HCT116 (cell line): ENCODE results near the gene RANBP17. TPM values are rescaled to one million over a fixed set of nuclear protein-coding genes. Genes with fewer than 3 reads are reported as not detected.

Source experiments
- ATAC-seq: fragments of 200-7000 bp; cut with Tn5 transposase; 2 replicates; pipeline ENCODE4 v1.9.1; 2020; ENCODE audit warnings: mild to moderate bottlenecking, moderate library complexity
- BruUV-seq: library from RNA; stranded (reverse); fragments of 400-500 nt; replicated peaks from 2 replicates; lab custom pipeline; 2021; lab: Mats Ljungman, UMichigan
- CTCF ChIA-PET: fragments of 300-600 bp; sonication (Branson Sonifier 250); formaldehyde crosslinking; loops from one replicate; lab custom pipeline; 2021; ENCODE audit warnings: antibody characterized with exemption; lab: Charles Lee
- POLR2A ChIA-PET: fragments of 300-600, 350-600 bp; sonication (Branson Sonifier 250); formaldehyde crosslinking; loops from one replicate; lab custom pipeline; 2021; ENCODE audit warnings: antibody characterized with exemption; lab: Charles Lee
- RAD21 ChIA-PET, 2 experiments: fragments of 300-600 bp; sonication (Branson Sonifier 250); formaldehyde crosslinking; loops; one replicate each; lab custom pipeline; 2023; ENCODE audit warnings: low total read pairs in 2 of 2; ENCODE audit not compliant: uncharacterized antibody in 2 of 2, unreplicated experiment in 2 of 2, low non-redundant PET in 1 of 2; lab: Charles Lee
- DNase-seq: peaks from one replicate; pipeline ENCODE4 v3.0.0-alpha.2; 2010; ENCODE audit warnings: low read depth, low spot score
- H2AFZ ChIP-seq: fragments of 200-600 bp; shearing (Covaris generic), sonication (generic); 2 replicates; pipeline ENCODE4 v1.6.1; 2017; ENCODE audit warnings: low read depth, mixed run types, mixed read lengths, antibody characterized with exemption, low read length; ENCODE audit not compliant: poor library complexity, severe bottlenecking
- H3K27ac ChIP-seq: 2 replicates; pipeline ENCODE4 v1.5.1; 2012; ENCODE audit warnings: low read depth, low read length
- H3K27me3 ChIP-seq: fragments of 200-600 bp; sonication (generic); 2 replicates; pipeline ENCODE4 v1.6.1; 2016; ENCODE audit warnings: mixed run types, low read length, mixed read lengths; ENCODE audit not compliant: insufficient read depth
- H3K36me3 ChIP-seq, 2 experiments: fragments of 200-500 bp in 1 of 2; fragments of 200-600 bp in 1 of 2; sonication (Bioruptor generic) in 1 of 2; sonication (generic) in 1 of 2; 2 replicates each; pipeline versions ENCODE4 v1.5.1 to v1.6.1; 2014 to 2016; ENCODE audit warnings: low read length in 2 of 2, inconsistent platforms in 1 of 2, mixed read lengths in 1 of 2, mixed run types in 1 of 2; ENCODE audit not compliant: insufficient read depth in 2 of 2, control insufficient read depth in 1 of 2
- H3K4me1 ChIP-seq, 2 experiments: fragments of 200-600 bp in 1 of 2; sonication (generic) in 1 of 2; 2 replicates each; pipeline versions ENCODE4 v1.5.1 to v1.6.1; 2012 to 2017; ENCODE audit warnings: low read length in 2 of 2, inconsistent platforms in 1 of 2, mild to moderate bottlenecking in 1 of 2, mixed read lengths in 1 of 2, mixed run types in 1 of 2, moderate library complexity in 1 of 2; ENCODE audit not compliant: insufficient read depth in 2 of 2, control insufficient read depth in 1 of 2
- H3K4me2 ChIP-seq: fragments of 200-600 bp; sonication (generic); 2 replicates; pipeline ENCODE4 v1.6.1; 2017; ENCODE audit warnings: mixed run types, low read length, mixed read lengths
- H3K4me3 ChIP-seq, 2 experiments: fragments of 200-600 bp in 1 of 2; sonication (generic) in 1 of 2; replicated peaks in 1 of 2; 2 replicates each; pipeline ENCODE4 v1.5.1; 2011 to 2016; ENCODE audit warnings: low read length in 2 of 2, control low read depth in 1 of 2, low read depth in 1 of 2, mild to moderate bottlenecking in 1 of 2, mixed read lengths in 1 of 2, mixed run types in 1 of 2
- H3K79me2 ChIP-seq: fragments of 200-600 bp; sonication (generic); 2 replicates; pipeline ENCODE4 v1.6.1; 2017; ENCODE audit warnings: mild to moderate bottlenecking, mixed run types, low read length, moderate library complexity, mixed read lengths; ENCODE audit not compliant: insufficient read depth
- H3K9ac ChIP-seq: fragments of 200-600 bp; sonication (generic); 2 replicates; pipeline ENCODE4 v1.6.1; 2016; ENCODE audit warnings: low read length, mixed read lengths
- H3K9me2 ChIP-seq: fragments of 200-600 bp; sonication (generic), shearing (Covaris generic); 2 replicates; pipeline ENCODE4 v1.6.1; 2017; ENCODE audit warnings: mixed run types, mild to moderate bottlenecking, moderate library complexity; ENCODE audit not compliant: insufficient read depth
- H3K9me3 ChIP-seq, 2 experiments: fragments of 200-500 bp in 1 of 2; fragments of 200-600 bp in 1 of 2; sonication (Bioruptor generic) in 1 of 2; sonication (generic) in 1 of 2; 2 replicates each; pipeline ENCODE4 v1.6.1; 2014 to 2017; ENCODE audit warnings: low read length in 2 of 2, mixed read lengths in 2 of 2, inconsistent platforms in 1 of 2, low read depth in 1 of 2, mild to moderate bottlenecking in 1 of 2, mixed run types in 1 of 2, moderate library complexity in 1 of 2; ENCODE audit not compliant: control insufficient read depth in 1 of 2, insufficient read depth in 1 of 2
- H4K20me1 ChIP-seq: fragments of 200-600 bp; sonication (generic), shearing (Covaris generic); 2 replicates; pipeline ENCODE4 v1.6.1; 2017; ENCODE audit warnings: mixed run types, mild to moderate bottlenecking, moderate library complexity; ENCODE audit not compliant: insufficient read depth
- CBX3 ChIP-seq: IDR thresholded peaks from 2 replicates; pipeline ENCODE4 v1.6.1; 2012; ENCODE audit warnings: low read depth
- CEBPB ChIP-seq: IDR thresholded peaks from 2 replicates; pipeline ENCODE4 v1.6.1; 2012; ENCODE audit warnings: low read depth
- CTCF ChIP-seq, 3 experiments: fragments of 200-600 bp in 1 of 3; sonication (generic) in 1 of 3; IDR thresholded peaks in 2 of 3; conservative IDR thresholded peaks in 1 of 3; 2 replicates each; pipeline ENCODE4 v1.5.1; 2012 to 2017; ENCODE audit warnings: low read depth in 2 of 3, low read length in 2 of 3, antibody characterized with exemption in 1 of 3, borderline replicate concordance in 1 of 3, control low read depth in 1 of 3, mild to moderate bottlenecking in 1 of 3, mixed read lengths in 1 of 3, mixed run types in 1 of 3, moderate library complexity in 1 of 3; ENCODE audit not compliant: insufficient read depth in 1 of 3
- EGR1 ChIP-seq: IDR thresholded peaks from 2 replicates; pipeline ENCODE4 v1.6.1; 2012; ENCODE audit warnings: low read depth
- ELF1 ChIP-seq: IDR thresholded peaks from 2 replicates; pipeline ENCODE4 v1.6.1; 2012; ENCODE audit warnings: low read depth, borderline replicate concordance
- EZH2 ChIP-seq: fragments of 200-600 bp; sonication (generic); IDR thresholded peaks from 2 replicates; pipeline ENCODE4 v1.6.1; 2017; ENCODE audit warnings: antibody characterized with exemption, mixed run types
- MAX ChIP-seq: IDR thresholded peaks from 2 replicates; pipeline ENCODE4 v1.6.1; 2012
- POLR2A ChIP-seq: IDR thresholded peaks from 2 replicates; pipeline ENCODE4 v1.7.0; 2011; ENCODE audit warnings: borderline replicate concordance; ENCODE audit not compliant: insufficient read depth, insufficient read length; ENCODE audit errors: extremely low read depth
- POLR2AphosphoS5 ChIP-seq: IDR thresholded peaks from 2 replicates; pipeline ENCODE4 v1.6.1; 2011; ENCODE audit warnings: mild to moderate bottlenecking, low read depth, low read length, moderate library complexity
- REST ChIP-seq: IDR thresholded peaks from 2 replicates; pipeline ENCODE4 v1.6.1; 2012; ENCODE audit warnings: low read depth
- SIN3A ChIP-seq: IDR thresholded peaks from 2 replicates; pipeline ENCODE4 v1.6.1; 2012; ENCODE audit warnings: low read depth
- SP1 ChIP-seq: IDR thresholded peaks from 2 replicates; pipeline ENCODE4 v1.6.1; 2012; ENCODE audit warnings: low read depth
- SRF ChIP-seq: IDR thresholded peaks from 2 replicates; pipeline ENCODE4 v1.6.1; 2012; ENCODE audit warnings: low read depth
- TCF7L2 ChIP-seq: IDR thresholded peaks from 2 replicates; pipeline ENCODE4 v1.7.0; 2011; ENCODE audit warnings: borderline replicate concordance, inconsistent platforms; ENCODE audit not compliant: insufficient read depth, insufficient read length; ENCODE audit errors: extremely low read depth
- ZNF274 ChIP-seq: fragments of 200-500 bp; sonication (Bioruptor generic); IDR thresholded peaks from 2 replicates; pipeline ENCODE4 v1.6.1; 2014; ENCODE audit warnings: mild to moderate bottlenecking, low read depth, low read length, inconsistent platforms
- intact Hi-C: fragments of 100-400 bp; cut with micrococcal nuclease; formaldehyde crosslinking; loops from 2 replicates; pipeline ENCODE4 v1.10.0; 2022
- total RNA-seq: library from RNA; stranded (reverse); gene quantifications from one replicate; pipeline ENCODE4 v1.2.1, GENCODE V29; 2021; ENCODE audit not compliant: unreplicated experiment

RANBP17 gene
- total RNA-seq, 1 experiment from 2014 or later = 18.2 TPM

GRCh38 chr5:171143926-171144325, 282.1 kb downstream of the RANBP17 start:
- no peaks in the 10 kb centered on the region for H3K79me2 ChIP-seq
- no peak overlapping the region for H3K4me2 ChIP-seq
- H3K9ac ChIP-seq = no peak overlapping the region
- no peaks in the 10 kb centered on the region for H3K4me1 ChIP-seq
- no peaks in the 10 kb centered on the region for H3K27me3 ChIP-seq
- ChIA-PET CTCF (no interaction called here), RAD21 (no interaction called here), POLR2A (no interaction called here)
- DNase-seq (no peak), ATAC-seq (no peak)
- intact Hi-C loops = no loop called here
- no peaks in the 10 kb centered on the region for H3K9me3 ChIP-seq
- no peak overlapping the region for H3K27ac ChIP-seq
- H3K36me3 ChIP-seq = no peaks in the 10 kb centered on the region
- BruUV-seq = no TSS peak
- no peak overlapping the region for H3K4me3 ChIP-seq
- H3K9me2 ChIP-seq = no peaks in the 10 kb centered on the region
- TF ChIP-seq EGR1 = no peak
- TF ChIP-seq, all 23 proteins: peak for 0
- H2AFZ ChIP-seq = no peak overlapping the region
- H4K20me1 ChIP-seq = no peaks in the 10 kb centered on the region

GRCh38 chr5:171149333-171149732, 287.5 kb downstream of the RANBP17 start:
- DNase-seq (no peak), ATAC-seq (no peak)
- Histone ChIP-seq H3K27me3 (no peaks in the 10 kb centered on the region), H3K9me3 (no peaks in the 10 kb centered on the region), H3K9ac (no peak overlapping the region), H3K36me3 (no peaks in the 10 kb centered on the region), H4K20me1 (no peaks in the 10 kb centered on the region), H3K27ac (no peak overlapping the region), H3K4me1 (no peaks in the 10 kb centered on the region), H3K9me2 (no peaks in the 10 kb centered on the region), H3K4me2 (no peak overlapping the region), H3K4me3 (no peak overlapping the region), H3K79me2 (no peaks in the 10 kb centered on the region), H2AFZ (no peak overlapping the region)
- RAD21 ChIA-PET = no interaction called here
- BruUV-seq = no TSS peak
- intact Hi-C loops = no loop called here
- POLR2A ChIA-PET = no interaction called here
- CTCF ChIA-PET = interaction anchor here (1.3 kb wide), 1 partner anchor 58 kb away, joined by 3 read pairs; no protein-coding TSS in a partner anchor
- TF ChIP-seq EGR1 (no peak), POLR2A (no peak), ELF1 (no peak), CTCF (IDR thresholded peaks at IDR 0.05 in 2 of 3, conservative IDR thresholded peaks at IDR 0.05 in 1 of 3; ENCODE audit: borderline replicate concordance in 1 of 3, insufficient read depth in 1 of 3, low read depth in 2 of 3, low read length in 2 of 3) (no peak), ZNF274 (no peak), TCF7L2 (no peak), CEBPB (no peak), MAX (no peak), POLR2AphosphoS5 (no peak), CBX3 (no peak), SP1 (no peak), REST (no peak), SIN3A (no peak), EZH2 (no peak), SRF (no peak)
